Measurements from ENCODE around the gene BCAT1.

Gene BCAT1

GRCh38 chr12:24864796-24865125, 84.1 kb downstream of the BCAT1 start:
- H3K4me3 ChIP-seq (ENCODE audit: low read depth, low read length) = no peak overlapping the region
- TF ChIP-seq CTCF (IDR thresholded peaks at IDR 0.05; ENCODE audit: low read depth, low read length) = no peak

- H3K4me3 ChIP-seq (ENCODE audit: low read depth, low read length) = no peak overlapping the region
- TF ChIP-seq CTCF (IDR thresholded peaks at IDR 0.05; ENCODE audit: low read depth, low read length) = no peak
These were observed 86.9 kb downstream of the BCAT1 start for GRCh38 chr12:24861766-24862540.

- H3K4me3 ChIP-seq (ENCODE audit: low read depth, low read length) = no peak overlapping the region
- TF ChIP-seq CTCF (IDR thresholded peaks at IDR 0.05; ENCODE audit: low read depth, low read length) = no peak
These were observed 88.4 kb downstream of the BCAT1 start for GRCh38 chr12:24860546-24860945.

- TF ChIP-seq CTCF (IDR thresholded peaks at IDR 0.05; ENCODE audit: low read depth, low read length) = no peak
These were observed 92.4 kb downstream of the BCAT1 start for GRCh38 chr12:24856541-24856940.

GRCh38 chr12:24854908-24855307, 94.0 kb downstream of the BCAT1 start:
- TF ChIP-seq CTCF (IDR thresholded peaks at IDR 0.05; ENCODE audit: low read depth, low read length) = no peak
- no peak overlapping the region for H3K4me3 ChIP-seq (ENCODE audit: low read depth, low read length)

More at GRCh38 chr12:24856541-24856940, 92.4 kb downstream of the BCAT1 start:
- no peak overlapping the region for H3K4me3 ChIP-seq (ENCODE audit: low read depth, low read length)

- no peak overlapping the region for H3K4me3 ChIP-seq (ENCODE audit: low read depth, low read length)
- TF ChIP-seq CTCF (IDR thresholded peaks at IDR 0.05; ENCODE audit: low read depth, low read length) = no peak
These were observed 94.9 kb downstream of the BCAT1 start for GRCh38 chr12:24854017-24854416.

- no peak overlapping the region for H3K4me3 ChIP-seq (ENCODE audit: low read depth, low read length)
- no peak for TF ChIP-seq CTCF (IDR thresholded peaks at IDR 0.05; ENCODE audit: low read depth, low read length)
These were observed 95.3 kb downstream of the BCAT1 start for GRCh38 chr12:24853588-24853987.

All from WI38 (cell line).